ENCODE measurements around the gene IFNA1. TPM values are rescaled to one million over a fixed set of nuclear protein-coding genes. Genes with fewer than 3 reads are reported as not detected.

IFNA1 gene
- total RNA-seq, 120 experiments from 2014 or later: 0.65 to 1.8 (median 1.1) TPM; not detected in 108

Other genes with a start within 250 kb of the IFNA1 start
- not detected for gene IFNA7, start 238.2 kb upstream of the IFNA1 start, total RNA-seq
- not detected for gene IFNA10, start 233.3 kb upstream of the IFNA1 start, total RNA-seq
- not detected for gene IFNA16, start 223.1 kb upstream of the IFNA1 start, total RNA-seq
- gene IFNA17, start 212.2 kb upstream of the IFNA1 start, total RNA-seq: not detected
- not detected for gene IFNA14, start 200.4 kb upstream of the IFNA1 start, total RNA-seq
- gene IFNA5, start 135.1 kb upstream of the IFNA1 start, total RNA-seq: 1 to 10 TPM in 1 of 120 experiments, under 1 TPM in 8, not detected in 111; 0.43 to 1.1 (median 0.52) TPM
- 10 to 100 TPM; 15.6 to 29.5 (median 24.9) TPM for gene KLHL9, start 105.0 kb upstream of the IFNA1 start, total RNA-seq
- gene IFNA6, start 89.6 kb upstream of the IFNA1 start, total RNA-seq: 1 to 10 TPM in 5 of 120 experiments, under 1 TPM in 40, not detected in 75; 0.26 to 1.7 (median 0.63) TPM
- 1 to 10 TPM in 54 of 120 experiments, under 1 TPM in 34, not detected in 32; 0.41 to 6.2 (median 1.3) TPM for gene IFNA13, start 72.4 kb upstream of the IFNA1 start, total RNA-seq
- gene IFNA2, start 55.0 kb upstream of the IFNA1 start, total RNA-seq: 1 to 10 TPM in 67 of 120 experiments, under 1 TPM in 38, not detected in 15; 0.36 to 3.6 (median 1.3) TPM
- gene IFNA8, start 31.3 kb upstream of the IFNA1 start, total RNA-seq: under 1 TPM in 2 of 120 experiments, not detected in 118; 0.46 to 0.50 TPM
- 1 to 10 TPM in 73 of 120 experiments, under 1 TPM in 44, not detected in 3; 0.32 to 4.0 (median 1.1) TPM for gene IFNE, start 41.9 kb downstream of the IFNA1 start, total RNA-seq

Measured in dorsolateral prefrontal cortex (tissue), 118 donors.